Iris pigment epithelial cell (primary cell): Measurements from ENCODE around the gene ATP5F1C.

ENCODE experiments used
- DNase-seq: peaks from one replicate; pipeline ENCODE4 v3.0.0-alpha.2; 2011; ENCODE audit warnings: low read depth

Gene ATP5F1C

GRCh38 chr10:7853226-7853842 is 65.4 kb downstream of the ATP5F1C start:
- no peak for DNase-seq

DNA sequence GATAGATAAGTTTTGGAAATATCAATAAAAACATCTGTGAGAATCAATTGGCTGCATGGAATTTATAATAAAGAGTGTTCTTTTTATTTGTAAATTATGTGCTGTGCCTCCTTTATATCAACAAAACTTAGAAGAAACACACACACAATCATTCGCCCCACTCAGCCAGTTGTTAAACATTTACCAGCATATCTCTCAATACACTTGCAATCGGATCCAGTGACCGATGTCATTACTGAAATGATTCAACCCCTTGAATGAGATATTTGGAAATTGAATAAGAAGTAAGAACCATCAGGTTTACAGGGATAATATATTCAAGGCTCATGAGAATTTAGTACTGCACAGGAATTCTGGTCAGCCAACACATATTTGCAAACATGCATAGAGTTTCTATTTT is 65.9 kb downstream of the ATP5F1C start:
- DNase-seq, result no peak

DNA sequence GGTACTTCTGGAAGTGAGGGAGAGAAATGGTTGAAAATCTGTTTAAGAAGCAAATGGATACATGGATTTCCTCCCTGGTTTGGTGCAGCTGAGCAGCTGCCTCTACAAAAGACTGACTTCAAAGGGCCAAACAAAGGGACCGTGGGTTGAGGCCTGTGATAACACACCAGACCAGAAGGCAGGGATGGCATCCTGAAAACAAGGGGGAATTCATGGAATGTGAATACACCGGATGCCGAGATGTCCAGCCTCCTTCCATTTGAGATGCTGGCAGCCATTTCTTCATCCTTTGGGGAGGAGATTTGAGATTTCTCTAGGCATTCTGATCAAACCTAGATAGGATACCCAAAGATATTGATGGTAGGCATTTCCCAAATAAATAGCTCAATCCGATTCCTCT is 67.2 kb downstream of the ATP5F1C start:
- no peak for DNase-seq

GRCh38 chr10:7856678-7857077 is 68.7 kb downstream of the ATP5F1C start:
- DNase-seq, result no peak

DNA sequence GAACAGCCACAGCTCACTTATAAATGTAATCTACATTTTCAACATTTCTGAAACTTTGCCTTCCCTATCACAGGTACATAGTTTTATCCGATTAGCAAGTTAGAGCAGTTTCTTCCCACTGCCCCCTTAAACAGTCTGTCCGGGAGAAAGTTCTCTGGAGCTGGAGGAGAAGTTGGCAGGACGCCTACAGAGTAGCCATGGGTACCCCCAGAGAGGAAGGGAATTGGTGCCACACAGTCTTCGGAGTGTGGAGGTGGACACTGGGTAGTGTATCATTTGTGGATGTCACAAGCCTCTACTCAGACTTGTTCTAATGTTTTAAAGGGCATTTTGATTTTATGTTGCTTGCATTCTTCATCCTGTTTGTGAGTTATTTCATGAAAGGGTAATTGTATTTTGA is 69.3 kb downstream of the ATP5F1C start:
- DNase-seq, result no peak
